Stomach (tissue), 4 donors: ENCODE data around the gene DCST1.

ENCODE experiments used
- EP300 ChIP-seq: sonication (generic); formaldehyde crosslinking; IDR thresholded peaks from one replicate; pipeline ENCODE4 v1.6.1; 2017; ENCODE audit warnings: antibody characterized with exemption
- POLR2A ChIP-seq, 4 donors: fragments of 450-650 bp; IDR thresholded peaks; one replicate each; pipeline ENCODE4 v1.6.1; 2016; ENCODE audit warnings: antibody characterized with exemption in 4 of 4, control low read depth in 2 of 4, mild to moderate bottlenecking in 1 of 4, moderate library complexity in 1 of 4
- TF ChIP-seq, protein P1 (sequence below), 7 experiments: fragments of 450-650 bp in 4 of 7; fragments of 200-600 bp in 3 of 7; sonication (generic) in 3 of 7; IDR thresholded peaks; one replicate each; pipeline ENCODE4 v1.5.1; 2016 to 2019; ENCODE audit warnings: antibody characterized with exemption in 7 of 7, control low read depth in 2 of 7, mild to moderate bottlenecking in 1 of 7

DNA sequence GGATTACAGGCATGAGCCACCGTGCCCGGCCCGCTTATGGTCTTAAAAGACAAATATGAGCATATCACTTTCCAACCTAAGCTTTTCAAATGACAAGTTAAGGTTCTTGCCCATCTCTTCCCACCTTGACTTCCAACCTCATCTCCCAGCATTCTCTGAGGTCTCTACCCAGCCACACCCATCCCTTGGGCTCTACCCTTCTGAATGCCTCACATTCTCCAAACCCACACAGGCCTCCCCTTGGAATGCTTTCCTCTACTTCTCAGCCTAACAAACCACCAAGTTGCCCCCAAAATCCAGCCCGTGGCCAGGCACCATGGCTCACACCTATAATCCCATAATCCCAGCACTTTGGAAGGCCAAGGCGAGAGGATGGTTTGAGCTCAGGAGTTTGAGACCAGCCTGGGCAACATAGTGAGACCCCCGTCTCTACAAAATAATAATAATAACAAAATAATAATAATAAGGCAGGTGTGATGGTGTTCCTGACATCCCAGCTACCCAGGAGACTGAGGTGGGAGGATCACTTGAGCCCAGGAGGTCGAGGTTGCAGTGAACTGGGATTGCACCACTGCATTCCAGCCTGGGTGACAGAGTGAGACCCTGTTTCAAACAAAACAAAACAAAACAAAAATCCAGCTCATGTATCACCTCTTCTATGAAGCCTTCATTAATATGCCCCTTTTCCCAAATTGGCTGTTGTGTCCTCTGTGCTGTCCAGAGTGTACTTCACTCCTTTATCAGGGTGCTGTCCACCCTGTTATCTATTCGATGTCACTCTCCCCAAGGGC is 11.3 kb upstream of the DCST1 start:
- TF ChIP-seq EP300 (no peak), POLR2A (IDR thresholded peaks at IDR 0.05) (no peak)
- TF ChIP-seq, protein P1, sequence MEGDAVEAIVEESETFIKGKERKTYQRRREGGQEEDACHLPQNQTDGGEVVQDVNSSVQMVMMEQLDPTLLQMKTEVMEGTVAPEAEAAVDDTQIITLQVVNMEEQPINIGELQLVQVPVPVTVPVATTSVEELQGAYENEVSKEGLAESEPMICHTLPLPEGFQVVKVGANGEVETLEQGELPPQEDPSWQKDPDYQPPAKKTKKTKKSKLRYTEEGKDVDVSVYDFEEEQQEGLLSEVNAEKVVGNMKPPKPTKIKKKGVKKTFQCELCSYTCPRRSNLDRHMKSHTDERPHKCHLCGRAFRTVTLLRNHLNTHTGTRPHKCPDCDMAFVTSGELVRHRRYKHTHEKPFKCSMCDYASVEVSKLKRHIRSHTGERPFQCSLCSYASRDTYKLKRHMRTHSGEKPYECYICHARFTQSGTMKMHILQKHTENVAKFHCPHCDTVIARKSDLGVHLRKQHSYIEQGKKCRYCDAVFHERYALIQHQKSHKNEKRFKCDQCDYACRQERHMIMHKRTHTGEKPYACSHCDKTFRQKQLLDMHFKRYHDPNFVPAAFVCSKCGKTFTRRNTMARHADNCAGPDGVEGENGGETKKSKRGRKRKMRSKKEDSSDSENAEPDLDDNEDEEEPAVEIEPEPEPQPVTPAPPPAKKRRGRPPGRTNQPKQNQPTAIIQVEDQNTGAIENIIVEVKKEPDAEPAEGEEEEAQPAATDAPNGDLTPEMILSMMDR (IDR thresholded peaks at IDR 0.05), result no peak
